PFSK-1 (cell line): Measurements from ENCODE around the gene TBC1D16.

ENCODE experiments used
- FOXP2 ChIP-seq: optimal IDR thresholded peaks from 2 replicates; pipeline ENCODE3; 2011; ENCODE audit warnings: borderline replicate concordance, control low read depth, inconsistent platforms; ENCODE audit not compliant: insufficient read depth; ENCODE audit errors: extremely low read length, extremely low read depth
- POLR2AphosphoS5 ChIP-seq: IDR thresholded peaks from 2 replicates; pipeline ENCODE4 v1.6.1; 2012; ENCODE audit warnings: low read depth, mild to moderate bottlenecking, control low read depth, low read length, moderate library complexity
- REST ChIP-seq, 2 experiments: IDR thresholded peaks; 2 replicates each; pipeline versions ENCODE4 v1.6.1 to v1.8.0; 2011 to 2012; ENCODE audit warnings: low read depth in 2 of 2, low read length in 2 of 2, control low read depth in 1 of 2, inconsistent platforms in 1 of 2, mild to moderate bottlenecking in 1 of 2, moderate library complexity in 1 of 2; ENCODE audit not compliant: insufficient read depth in 1 of 2
- SIN3A ChIP-seq: IDR thresholded peaks from 2 replicates; pipeline ENCODE4 v1.6.1; 2012; ENCODE audit warnings: mild to moderate bottlenecking, low read length, moderate library complexity, borderline replicate concordance; ENCODE audit not compliant: insufficient read depth
- TAF1 ChIP-seq: IDR thresholded peaks from 2 replicates; pipeline ENCODE4 v1.6.1; 2012; ENCODE audit warnings: low read length, control low read depth, borderline replicate concordance; ENCODE audit not compliant: insufficient read depth

The TBC1D16 gene

GRCh38 chr17:80030730-80031410 is 4.8 kb downstream of the TBC1D16 start:
- no peak for TF ChIP-seq REST (IDR thresholded peaks at IDR 0.05; ENCODE audit: insufficient read depth in 1 of 2, low read depth in 2 of 2, low read length in 2 of 2)

- TF ChIP-seq TAF1, result no peak
- no peak for TF ChIP-seq POLR2AphosphoS5
- no peak for TF ChIP-seq FOXP2
Measured at GRCh38 chr17:80029258-80029974, 6.3 kb downstream of the TBC1D16 start.

- TF ChIP-seq FOXP2, result no peak
- TF ChIP-seq REST (IDR thresholded peaks at IDR 0.05; ENCODE audit: insufficient read depth in 1 of 2, low read depth in 2 of 2, low read length in 2 of 2), result no peak
- TF ChIP-seq TAF1, result no peak
- no peak for TF ChIP-seq SIN3A
- TF ChIP-seq POLR2AphosphoS5, result no peak
Measured at GRCh38 chr17:80028030-80028429, 7.6 kb downstream of the TBC1D16 start.

- TF ChIP-seq FOXP2, result no peak
- TF ChIP-seq TAF1, result no peak
- no peak for TF ChIP-seq REST (IDR thresholded peaks at IDR 0.05; ENCODE audit: insufficient read depth in 1 of 2, low read depth in 2 of 2, low read length in 2 of 2)
- no peak for TF ChIP-seq POLR2AphosphoS5
- TF ChIP-seq SIN3A, result no peak
Measured at GRCh38 chr17:80027043-80027435, 8.6 kb downstream of the TBC1D16 start.

GRCh38 chr17:80026359-80027042 is 9.2 kb downstream of the TBC1D16 start:
- TF ChIP-seq FOXP2 (no peak), TAF1 (no peak), SIN3A (no peak), REST (IDR thresholded peaks at IDR 0.05; ENCODE audit: insufficient read depth in 1 of 2, low read depth in 2 of 2, low read length in 2 of 2) (no peak), POLR2AphosphoS5 (no peak)
